Stomach (tissue), 4 donors: ENCODE data around the gene PDE8A.

ENCODE experiments used
- CTCF ChIP-seq, 7 experiments: fragments of 450-650 bp in 4 of 7; fragments of 200-600 bp in 3 of 7; sonication (generic) in 3 of 7; IDR thresholded peaks; one replicate each; pipeline ENCODE4 v1.5.1; 2016 to 2019; ENCODE audit warnings: antibody characterized with exemption in 7 of 7, control low read depth in 2 of 7, mild to moderate bottlenecking in 1 of 7
- EP300 ChIP-seq: sonication (generic); formaldehyde crosslinking; IDR thresholded peaks from one replicate; pipeline ENCODE4 v1.6.1; 2017; ENCODE audit warnings: antibody characterized with exemption
- POLR2A ChIP-seq, 4 donors: fragments of 450-650 bp; IDR thresholded peaks; one replicate each; pipeline ENCODE4 v1.6.1; 2016; ENCODE audit warnings: antibody characterized with exemption in 4 of 4, control low read depth in 2 of 4, mild to moderate bottlenecking in 1 of 4, moderate library complexity in 1 of 4
- POLR2AphosphoS5 ChIP-seq, 3 donors: sonication (generic); formaldehyde crosslinking; IDR thresholded peaks; one replicate each; pipeline ENCODE4 v1.6.1; 2016; ENCODE audit warnings: antibody characterized with exemption in 3 of 3

GRCh38 chr15:84987949-84988624, 6.4 kb downstream of the PDE8A start:
- TF ChIP-seq CTCF (IDR thresholded peaks at IDR 0.05): no peak
- no peak for TF ChIP-seq POLR2A (IDR thresholded peaks at IDR 0.05)
- TF ChIP-seq POLR2AphosphoS5 (IDR thresholded peaks at IDR 0.05): no peak
- no peak for TF ChIP-seq EP300
